CD4-positive, alpha-beta T cell treated with Interleukin-15 for 4 hours (primary cell): ENCODE data around the gene ANKRD63.
A peak's percentile ranks its signal among the peaks of the same experiment; 100 is the strongest.

Experiments used
- DNase-seq: peaks from one replicate; pipeline ENCODE4 v3.0.0-alpha.2; 2020; ENCODE audit warnings: low spot score

The ANKRD63 gene

DNA sequence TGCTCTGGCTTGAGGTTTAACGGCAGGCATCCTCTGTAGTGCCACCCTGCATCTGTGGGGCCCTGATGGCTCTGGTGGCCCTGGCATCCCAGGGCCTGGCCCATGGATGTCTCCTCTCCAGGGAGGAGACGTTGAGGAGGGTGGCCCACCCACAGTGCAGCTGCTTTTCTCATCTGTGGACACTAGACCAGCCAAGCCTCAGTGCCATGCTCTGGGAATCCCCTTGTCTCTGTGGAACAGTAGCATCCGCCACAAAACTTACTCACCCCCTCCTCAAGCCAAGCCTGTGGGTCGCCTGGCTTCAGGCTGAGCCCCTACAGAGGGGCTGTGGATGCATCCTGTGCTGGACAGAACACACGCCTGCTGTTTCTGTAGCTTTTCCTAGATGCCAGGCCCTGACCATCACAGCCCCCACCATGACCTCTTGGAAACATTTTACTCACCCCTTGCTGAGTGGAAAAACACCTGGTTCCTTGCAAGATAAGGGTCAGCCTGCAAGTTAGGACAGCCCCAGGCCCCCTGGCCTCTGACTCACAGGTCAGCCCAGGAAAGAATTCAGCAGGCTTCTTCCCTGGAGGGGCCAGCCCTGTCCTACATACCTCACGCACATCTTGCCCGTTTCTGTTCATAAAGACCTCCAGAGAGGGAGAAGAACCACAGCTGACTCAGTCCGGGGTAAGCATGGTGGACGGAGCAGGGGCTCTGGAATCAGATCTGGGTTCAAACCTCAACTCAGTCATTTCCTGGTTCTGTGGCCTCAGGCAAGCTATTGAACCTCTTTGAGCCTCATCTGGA is 25.0 kb downstream of the ANKRD63 start:
- no peak for DNase-seq

DNA sequence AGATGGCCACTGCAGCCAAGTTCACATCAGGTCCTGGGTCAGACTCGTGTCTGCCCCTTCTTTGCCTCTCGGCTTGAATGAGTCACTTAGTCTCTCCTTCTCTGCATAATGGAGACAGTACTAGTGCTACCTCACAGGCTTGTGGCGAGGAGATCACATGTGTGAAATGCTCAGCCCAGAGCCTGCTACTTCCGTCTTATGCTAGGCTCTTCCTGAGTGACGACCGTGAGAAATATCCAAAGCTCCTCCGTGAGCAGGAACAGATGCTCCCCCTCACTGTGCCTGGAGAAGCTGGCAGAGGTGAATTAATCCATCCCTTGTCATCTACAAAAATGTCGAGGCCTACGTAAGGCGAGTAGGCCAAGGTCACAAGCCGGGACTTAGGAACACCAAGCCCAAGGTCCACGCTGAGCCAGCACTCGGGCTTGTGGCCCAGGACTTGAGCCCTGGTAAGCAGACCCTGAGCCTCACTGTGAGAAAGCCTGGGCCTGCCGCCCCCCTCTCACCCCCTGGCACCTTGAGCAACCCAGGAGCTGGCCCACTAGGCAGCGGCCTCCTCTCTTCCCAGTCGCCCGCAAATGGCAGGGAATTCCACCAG is 26.1 kb downstream of the ANKRD63 start:
- peak; percentile 40 for DNase-seq

DNA sequence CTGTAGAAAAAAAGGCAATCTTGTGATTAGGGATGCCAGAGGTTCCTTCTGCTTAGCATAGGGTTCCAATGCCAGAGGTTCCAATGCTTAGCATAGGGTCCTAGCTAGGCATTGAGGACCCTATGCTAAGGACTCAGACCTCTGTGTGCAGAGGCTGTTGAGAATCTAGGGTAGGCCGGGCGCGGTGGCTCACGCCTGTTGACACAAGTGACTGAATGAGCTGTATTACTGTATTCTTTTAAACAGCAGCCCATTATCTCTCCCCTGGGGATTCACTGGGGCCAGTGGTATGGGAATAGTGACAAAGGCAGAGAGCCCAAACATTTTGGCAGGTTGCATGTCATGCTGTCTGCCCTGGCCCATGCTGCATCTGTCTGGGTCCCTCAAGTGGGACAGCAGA is 27.8 kb downstream of the ANKRD63 start:
- no peak for DNase-seq

DNA sequence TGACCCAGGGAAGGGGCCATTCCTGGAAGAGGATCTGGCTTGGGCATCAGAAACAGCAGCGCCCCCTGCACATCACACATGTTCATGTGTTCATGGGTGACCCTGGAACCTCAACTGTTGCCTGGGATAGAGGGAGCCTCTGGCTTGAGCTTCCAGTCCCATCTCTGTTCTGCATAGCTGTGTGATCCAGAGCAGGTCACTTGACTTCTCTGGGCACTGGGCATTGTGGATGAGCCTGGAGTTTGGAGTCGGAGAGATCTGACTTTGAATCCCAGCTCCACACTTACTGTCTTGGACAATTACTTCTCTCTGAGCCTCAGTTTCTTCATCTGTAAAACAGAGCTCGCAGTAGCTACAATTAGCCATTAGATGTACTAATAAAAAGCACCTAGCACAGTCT is 28.4 kb downstream of the ANKRD63 start:
- no peak for DNase-seq

DNA sequence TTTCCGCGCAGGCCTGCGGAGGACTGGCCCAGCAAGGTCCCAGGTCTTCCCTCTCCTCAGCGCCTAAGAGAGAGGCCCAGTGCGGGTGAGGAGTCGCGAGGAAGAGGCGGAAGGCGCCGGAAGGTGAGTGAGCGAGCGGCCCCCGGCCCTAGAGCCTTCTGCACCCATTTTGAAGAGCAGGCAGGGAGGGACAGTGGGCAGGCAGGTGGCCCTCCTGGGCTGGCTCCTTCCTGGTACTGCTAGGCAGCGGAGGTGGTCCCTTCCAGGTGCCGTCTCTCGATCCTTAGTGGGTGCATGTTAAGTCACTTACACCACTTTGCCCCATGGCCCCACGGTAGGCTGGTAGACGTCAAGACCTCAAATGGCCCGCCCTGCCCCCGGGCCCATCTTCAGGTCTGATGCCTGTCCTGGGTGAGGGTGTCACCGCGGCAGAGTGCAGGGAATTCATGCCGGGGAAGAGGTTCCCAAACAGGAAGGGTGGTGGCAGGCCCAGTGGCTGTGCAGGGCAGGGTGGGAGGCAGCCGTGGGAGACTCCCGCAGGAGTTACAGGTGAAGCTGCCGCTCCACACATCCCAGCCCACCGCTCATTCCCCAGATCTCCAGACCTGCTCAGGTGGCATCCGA is 29.6 kb downstream of the ANKRD63 start:
- no peak for DNase-seq

DNA sequence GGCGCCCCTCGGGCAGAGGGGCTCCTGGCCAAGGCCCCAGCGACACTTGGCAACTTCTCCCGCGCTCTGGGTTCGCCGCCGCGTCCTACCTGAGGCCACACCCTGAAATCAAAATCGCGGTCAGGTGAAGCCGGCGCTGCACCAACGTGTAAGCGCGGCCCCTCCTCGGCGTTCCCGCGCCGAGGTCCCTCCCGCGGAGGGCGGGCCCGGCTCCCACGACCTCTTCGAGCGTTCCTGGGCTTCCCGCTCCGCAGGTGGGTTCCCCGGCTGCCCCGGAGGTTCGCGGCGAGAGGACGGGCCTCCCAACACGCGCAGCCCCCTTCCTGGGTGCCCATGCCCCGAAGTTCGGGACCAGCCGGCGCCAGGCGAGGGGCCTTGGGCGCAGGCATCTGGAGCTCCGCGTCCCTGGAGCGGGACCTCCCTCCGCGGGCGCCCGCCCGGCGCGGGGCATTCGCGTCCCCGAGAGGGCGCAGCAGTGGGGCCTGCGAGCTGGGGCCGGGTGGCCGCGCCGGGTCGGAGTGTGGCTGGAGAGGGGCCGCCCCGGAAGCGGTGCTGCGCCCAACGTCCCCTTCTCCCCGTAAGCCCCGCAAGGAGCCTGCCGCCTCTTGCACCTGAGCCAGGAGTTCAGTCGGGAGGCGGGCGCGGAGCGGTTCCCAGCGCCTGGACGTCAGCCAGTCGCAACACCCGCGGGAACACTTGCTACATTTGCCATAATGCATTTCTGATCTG is 30.3 kb downstream of the ANKRD63 start:
- DNase-seq, result no peak

DNA sequence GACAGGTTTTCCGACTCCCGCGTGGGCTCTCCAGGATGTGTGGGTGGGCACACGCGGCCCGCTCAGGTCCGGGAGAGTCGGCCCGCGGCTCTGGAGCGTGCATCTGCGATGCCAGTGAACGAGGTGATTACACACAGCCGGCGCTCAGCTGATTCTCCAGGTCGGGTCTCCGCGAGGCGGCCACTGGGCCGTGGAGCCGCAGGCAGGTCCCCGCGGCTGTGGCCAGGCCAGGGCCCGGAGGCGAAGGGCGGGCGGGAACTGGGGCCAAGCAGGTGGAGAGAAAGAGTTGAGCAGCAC is 30.8 kb downstream of the ANKRD63 start:
- no peak for DNase-seq

DNA sequence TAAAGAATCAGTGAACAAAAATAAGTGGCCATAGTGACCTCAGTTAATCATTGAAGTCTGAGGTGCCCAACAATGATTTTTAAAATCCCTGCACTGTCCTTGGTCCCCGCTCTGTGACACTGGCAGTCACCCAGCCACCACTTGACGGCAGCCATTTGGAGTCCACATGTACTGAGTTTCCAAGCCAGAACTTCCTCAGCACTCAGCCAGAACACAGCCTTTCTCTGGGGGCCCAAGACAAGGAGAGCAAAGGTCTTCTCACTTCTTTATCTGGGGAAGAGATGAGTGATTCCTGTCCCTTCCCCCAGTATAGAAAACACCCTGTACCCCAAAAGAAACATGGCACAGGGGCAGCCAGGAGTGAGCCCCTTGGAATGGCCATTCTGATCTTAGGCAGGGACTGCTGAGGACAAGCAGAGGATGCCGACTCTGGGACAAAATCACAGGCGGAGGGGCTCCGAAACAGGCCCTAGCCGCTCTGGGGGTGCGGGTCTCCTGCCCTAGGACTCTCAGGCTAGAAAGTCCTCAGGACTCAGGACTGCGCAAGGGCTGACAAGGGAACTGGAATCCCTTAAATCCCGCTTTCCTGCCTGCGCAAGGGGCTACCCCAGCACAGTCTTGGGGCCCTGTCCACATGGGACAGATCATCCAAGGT is 31.3 kb downstream of the ANKRD63 start:
- no peak for DNase-seq

DNA sequence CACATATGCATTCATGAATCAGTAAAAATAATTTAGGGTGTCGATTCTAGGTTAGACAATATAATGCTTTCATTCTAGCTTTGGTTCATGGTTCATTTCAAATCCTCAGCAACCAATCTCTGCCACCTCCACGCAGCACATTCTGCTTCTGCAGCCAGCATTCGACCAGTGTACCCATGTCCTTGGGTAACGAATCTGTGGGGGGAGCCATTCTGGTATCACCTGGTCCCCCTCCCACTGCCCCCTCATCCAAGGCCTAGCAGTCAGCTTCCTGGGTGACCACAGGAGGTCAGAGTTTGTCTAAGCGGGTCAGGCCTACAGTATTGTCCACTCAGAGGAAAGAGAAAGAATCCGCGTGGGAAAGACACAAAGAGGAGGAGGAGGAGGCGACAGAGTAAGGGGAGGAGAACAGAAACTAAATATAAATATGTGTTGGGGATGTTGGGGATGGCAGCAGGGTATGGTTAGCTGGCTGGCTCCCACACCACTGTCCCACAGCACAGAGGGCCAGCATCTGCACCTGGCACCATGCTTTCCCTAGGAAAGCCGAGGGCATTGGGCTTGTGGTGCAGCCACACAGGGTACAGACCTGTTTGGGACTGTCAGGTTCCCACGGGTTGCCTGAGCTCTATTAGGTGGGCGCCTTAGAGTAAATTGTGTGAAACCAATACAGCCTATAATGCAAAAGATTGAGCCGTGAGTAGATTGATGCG is 31.9 kb downstream of the ANKRD63 start:
- no peak for DNase-seq

DNA sequence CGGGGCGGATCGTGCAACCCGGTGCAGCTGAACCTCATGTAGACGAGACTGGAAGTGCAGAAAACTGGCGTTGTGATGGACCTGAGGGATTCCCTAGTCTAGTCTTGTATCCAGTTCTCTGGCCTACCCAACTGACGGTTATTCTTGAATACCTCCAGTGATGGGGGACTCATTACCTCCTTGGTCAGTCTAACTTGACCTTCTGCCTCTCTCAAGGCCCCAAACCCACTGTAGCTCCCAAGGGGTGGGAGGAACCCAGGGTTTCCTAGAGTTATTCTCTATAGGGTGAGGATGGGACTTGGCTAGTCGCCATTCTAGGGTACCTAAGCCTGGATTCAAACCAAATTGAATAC is 32.6 kb downstream of the ANKRD63 start:
- DNase-seq, result no peak

DNA sequence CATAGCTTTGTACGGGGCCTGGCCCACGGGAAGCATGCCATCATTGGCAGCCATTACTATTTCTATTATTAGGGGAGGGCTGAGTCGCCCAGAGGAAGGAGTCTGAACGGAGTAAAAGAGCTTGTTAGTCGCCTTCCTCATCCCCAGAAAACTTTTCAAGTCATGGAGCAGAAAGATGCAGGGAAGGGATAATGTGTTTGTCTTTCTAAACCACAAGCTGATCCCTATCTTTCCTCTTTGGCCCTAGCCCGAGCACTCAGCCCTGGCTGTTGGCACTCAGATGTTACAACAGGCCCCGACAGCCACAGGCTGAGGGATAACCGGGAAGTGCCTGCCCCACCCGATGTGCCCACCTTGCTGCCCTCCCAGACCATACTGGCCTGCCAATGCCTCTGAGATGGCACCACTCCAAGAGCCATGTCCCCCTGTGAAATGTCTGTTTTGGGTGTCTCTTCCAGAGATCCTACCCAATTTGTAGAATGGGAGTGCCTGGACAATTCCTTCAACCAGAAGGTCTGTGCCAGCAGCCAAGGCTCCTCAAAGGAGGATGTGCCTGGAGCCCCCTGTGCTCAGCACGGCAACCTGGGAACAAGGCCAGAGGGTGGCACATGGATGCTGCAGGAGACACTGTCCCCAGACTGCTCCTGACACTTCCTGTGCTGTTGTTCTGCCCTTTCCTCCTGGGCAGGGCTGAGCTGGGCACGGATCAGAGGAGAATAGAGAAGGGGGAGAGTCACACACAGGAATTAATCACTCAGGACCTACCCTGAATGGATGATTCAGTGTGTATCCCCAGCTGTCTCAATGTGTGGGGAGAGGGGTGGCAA is 33.2 kb downstream of the ANKRD63 start:
- no peak for DNase-seq

DNA sequence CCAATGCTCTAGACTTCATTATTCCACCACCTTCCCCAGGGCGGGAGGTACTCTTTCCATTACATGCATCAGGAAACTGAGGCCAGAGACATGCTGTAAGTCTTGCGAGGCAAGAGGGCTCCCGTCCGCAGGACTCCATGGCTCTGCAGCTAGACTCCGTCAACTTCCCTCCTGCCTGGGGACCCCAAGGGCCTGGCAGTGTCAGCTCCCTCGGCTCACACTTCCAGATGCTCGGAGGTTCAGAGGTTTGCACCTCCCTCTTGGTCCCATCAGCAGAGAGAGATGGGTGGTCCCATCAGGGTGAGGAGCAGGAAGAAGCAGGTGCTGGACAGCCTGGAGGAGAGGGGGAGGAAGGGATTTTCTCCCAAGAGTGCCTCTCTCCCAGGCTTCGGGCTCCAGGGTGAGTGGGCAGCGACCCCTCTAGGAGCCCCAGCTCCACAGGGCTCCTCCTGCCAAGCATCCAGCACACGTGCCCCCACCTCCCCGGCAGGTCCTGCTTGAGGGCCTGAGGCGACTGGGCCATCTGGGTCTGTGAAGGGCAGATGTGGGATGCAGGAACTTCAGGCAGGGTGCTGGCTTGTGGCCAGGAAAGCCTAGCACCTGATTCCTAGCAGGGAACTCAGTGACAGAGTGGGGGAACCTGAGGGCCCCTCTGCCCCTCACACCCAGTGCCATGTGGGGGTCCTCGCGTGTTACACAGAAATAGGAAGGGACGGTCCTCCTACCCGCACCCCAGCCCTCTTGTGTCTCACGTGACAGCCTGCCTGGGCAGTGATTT is 34.7 kb downstream of the ANKRD63 start:
- no peak for DNase-seq

DNA sequence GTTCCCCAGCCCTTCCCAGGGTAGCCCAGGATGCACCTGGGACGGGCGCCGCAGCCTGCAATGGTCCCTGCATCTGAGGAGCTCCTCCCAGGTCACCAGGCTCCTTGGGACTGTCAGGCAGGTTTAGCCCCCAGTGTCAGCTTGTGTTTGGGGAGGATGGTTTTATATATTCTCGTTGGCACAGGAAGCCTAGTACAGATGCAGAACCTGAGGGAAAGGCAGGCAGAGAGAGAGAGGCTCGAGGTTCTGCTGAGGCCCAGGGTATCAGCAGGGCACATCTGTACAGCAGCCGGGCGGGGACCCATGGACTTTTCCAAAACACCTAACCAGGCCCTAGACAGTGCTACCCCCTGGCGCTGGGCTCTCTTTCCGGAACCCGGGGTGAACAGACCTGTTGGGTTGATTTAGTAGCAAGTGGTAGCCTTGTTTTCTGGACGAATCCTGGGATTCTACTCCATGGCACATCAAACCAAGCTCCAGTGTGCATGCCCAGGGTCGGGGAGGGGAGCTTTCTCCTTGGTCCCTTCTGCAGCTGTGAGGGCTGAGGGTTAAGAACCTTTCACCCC is 35.4 kb downstream of the ANKRD63 start:
- no peak for DNase-seq

DNA sequence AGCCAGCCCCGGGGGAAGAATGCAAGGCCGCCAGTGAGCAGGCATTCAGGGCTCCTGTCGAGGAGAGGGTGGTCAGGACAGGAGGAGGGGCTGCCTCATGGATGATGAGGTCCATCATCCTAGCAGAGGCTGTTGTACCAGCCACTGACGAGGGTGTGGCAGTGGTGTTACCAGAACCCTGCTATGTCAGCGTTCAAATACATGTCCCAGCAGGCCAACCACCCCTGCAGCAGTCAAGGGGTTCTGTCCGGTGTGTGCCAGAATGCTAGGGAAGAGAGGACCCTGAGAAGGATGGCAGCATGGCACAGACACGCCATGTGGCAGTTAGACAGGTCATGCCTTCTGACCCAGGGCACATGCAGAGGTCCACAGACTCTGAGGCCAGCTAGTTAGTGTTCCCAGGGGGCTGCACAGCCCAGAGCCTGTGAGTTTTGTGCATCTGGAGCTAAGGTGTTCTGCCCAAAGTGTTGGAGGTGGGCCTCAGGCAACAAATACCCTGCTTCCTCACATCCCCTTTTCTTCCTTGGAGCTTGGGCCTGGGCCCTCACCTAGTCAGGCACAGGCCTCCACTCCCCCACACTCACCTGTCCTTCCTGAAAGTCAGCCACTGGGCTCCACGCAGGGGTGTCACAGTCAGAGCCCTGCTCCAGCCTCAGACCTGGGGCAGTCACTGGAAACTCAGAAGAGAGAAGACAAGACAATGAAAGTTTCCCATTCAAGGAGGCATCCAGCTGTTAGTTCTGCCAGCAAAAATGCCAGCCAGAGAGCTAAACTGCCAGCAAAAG is 36.2 kb downstream of the ANKRD63 start:
- no peak for DNase-seq

DNA sequence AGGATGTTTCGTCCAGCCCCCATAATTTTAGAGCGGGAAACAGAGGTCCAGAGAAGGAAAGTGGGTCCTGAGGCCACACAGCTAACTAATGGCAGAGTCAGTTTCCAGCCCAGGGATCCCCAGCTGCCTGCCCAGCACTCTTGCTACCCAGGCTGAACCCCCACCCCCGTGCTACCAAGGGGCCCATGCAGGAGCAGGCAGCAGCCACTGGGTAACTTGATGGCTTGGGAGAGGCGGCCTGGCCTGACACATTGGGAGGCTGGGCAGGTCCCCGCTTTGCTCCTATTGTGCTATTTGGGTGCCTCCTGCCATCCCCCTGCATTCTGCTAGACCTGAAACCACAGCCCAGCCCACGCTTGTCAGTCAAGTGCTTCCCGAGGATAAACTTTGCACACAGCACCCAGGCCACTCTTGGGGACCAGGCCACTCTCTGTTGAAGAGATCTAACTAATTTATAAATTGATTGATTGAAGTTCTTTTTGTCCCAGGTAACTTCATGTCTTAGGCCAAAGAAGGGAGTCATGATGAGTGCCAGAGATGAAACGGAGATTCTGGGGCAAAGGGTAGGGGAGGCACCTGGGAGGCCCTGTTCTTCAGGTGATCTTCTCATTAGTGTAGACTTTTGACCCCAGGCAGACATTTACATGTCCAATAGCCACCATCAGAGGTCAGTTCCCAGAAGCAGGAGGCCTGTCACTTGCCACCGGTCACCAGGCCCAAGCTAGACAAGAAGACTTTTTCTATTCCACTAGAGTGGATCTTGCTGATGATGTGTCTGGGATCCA is 37.0 kb downstream of the ANKRD63 start:
- no peak for DNase-seq

DNA sequence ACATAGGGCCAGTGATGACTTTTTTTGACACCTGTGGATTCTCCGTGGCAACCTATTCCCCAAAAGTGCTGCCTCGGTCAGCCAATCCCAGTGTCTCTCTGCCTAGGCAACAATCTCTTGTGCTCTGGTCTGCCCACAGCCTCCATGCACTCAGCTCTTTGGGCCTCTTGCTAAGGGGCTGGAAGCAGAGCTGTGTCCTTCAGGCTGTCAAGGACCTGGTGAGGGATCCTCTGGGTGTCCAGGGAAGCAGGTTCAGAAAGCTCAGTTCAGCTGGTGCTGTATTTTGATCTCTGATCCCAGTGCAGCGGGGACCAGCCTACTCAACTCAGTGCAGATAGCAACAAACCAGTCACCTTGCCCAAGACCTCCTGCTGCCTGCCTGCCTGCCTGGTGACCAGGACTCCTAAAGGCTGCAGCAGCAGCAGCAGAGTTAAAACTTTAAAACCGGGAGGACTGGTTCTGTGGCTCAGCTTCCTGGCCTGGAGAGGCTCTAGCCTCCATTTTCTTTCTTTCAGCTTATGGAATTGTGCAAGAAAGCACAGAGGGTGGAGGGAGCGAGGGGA is 37.8 kb downstream of the ANKRD63 start:
- no peak for DNase-seq

DNA sequence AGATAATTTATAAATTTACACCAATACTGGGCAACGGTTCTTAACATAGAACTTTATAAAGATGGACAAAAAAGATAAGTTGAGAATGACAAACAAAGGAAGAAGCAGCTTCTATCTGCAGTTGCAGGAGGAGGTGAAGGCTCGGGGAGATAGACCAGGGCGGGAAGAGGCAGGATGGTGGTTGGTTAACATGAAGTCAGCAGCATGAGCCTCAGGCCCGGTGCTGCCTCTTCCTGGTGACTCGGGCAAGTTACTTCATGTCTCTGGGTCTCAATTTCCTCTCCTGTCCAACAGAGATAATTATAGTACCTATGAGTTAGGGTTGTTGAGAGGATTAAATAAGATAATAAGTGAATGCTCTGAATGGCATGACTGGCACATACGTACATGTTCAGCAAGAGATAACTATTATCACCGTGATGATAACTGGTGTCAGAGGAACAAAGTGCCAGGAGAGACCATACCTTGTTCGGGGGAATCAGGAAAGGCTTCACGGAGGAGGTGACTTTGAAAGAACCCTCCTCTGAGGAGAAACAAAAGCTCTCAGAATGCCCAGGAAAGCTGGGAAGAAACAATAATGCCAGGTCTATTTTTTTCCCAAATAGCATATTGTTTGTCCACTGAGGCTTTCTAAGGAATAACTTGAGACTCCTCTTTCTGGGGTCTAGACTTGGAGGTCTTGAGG is 39.6 kb downstream of the ANKRD63 start:
- DNase-seq, result no peak
